H1 (cell line): ENCODE data around the gene DYSF. TPM values are rescaled to one million over a fixed set of nuclear protein-coding genes. Genes with fewer than 3 reads are reported as not detected.

Experiments used
- CTCF ChIA-PET: fragments of 300-600 bp; sonication (Branson Sonifier 250); formaldehyde crosslinking; loops from one replicate; lab custom pipeline; 2021; ENCODE audit not compliant: partially characterized antibody; lab: Charles Lee
- POLR2A ChIA-PET: fragments of 300-600 bp; sonication (Branson Sonifier 250); formaldehyde crosslinking; loops from one replicate; lab custom pipeline; 2021; ENCODE audit warnings: inconsistent platforms; ENCODE audit not compliant: partially characterized antibody; lab: Charles Lee
- DNase-seq, 2 experiments: peaks; one replicate each; pipeline versions ENCODE4 v3.0.0 to v3.0.0-alpha.2; 2010 to 2022; ENCODE audit warnings: low spot score in 2 of 2, low read depth in 1 of 2, mixed read lengths in 1 of 2
- FAIRE-seq: peaks from 2 replicates; lab custom pipeline; 2011; peaks lifted over from hg19 to GRCh38; lab: Jason Lieb, UNC
- H2AFZ ChIP-seq: 2 replicates; pipeline ENCODE4 v1.8.1; 2012; ENCODE audit warnings: low read length, inconsistent platforms
- H2AK5ac ChIP-seq: 2 replicates; pipeline ENCODE4 v1.6.1; 2013; ENCODE audit warnings: low read depth, low read length
- H2BK120ac ChIP-seq: replicated peaks from 2 replicates; pipeline ENCODE3; 2013; ENCODE audit warnings: low read depth, low read length, inconsistent platforms
- H2BK12ac ChIP-seq: 2 replicates; pipeline ENCODE4 v1.6.1; 2013; ENCODE audit warnings: low read depth, low read length
- H2BK15ac ChIP-seq: 2 replicates; pipeline ENCODE4 v1.6.1; 2013; ENCODE audit warnings: low read length
- H2BK20ac ChIP-seq: 2 replicates; pipeline ENCODE4 v1.6.1; 2013; ENCODE audit warnings: low read length
- H2BK5ac ChIP-seq: 2 replicates; pipeline ENCODE4 v1.6.1; 2013; ENCODE audit warnings: low read depth, low read length
- H3K14ac ChIP-seq: 2 replicates; pipeline ENCODE4 v1.6.1; 2013; ENCODE audit warnings: inconsistent platforms; ENCODE audit not compliant: insufficient read length
- H3K18ac ChIP-seq: 2 replicates; pipeline ENCODE4 v1.6.1; 2013; ENCODE audit warnings: low read length; ENCODE audit errors: extremely low read depth
- H3K23ac ChIP-seq: 2 replicates; pipeline ENCODE4 v1.6.1; 2013; ENCODE audit warnings: inconsistent platforms; ENCODE audit not compliant: insufficient read length
- H3K23me2 ChIP-seq: 2 replicates; pipeline ENCODE4 v1.6.1; 2013; ENCODE audit warnings: low read depth, low read length
- H3K27ac ChIP-seq: 2 replicates; pipeline ENCODE4 v1.6.1; 2011; ENCODE audit warnings: low read depth, low read length, inconsistent platforms
- H3K27me3 ChIP-seq, 4 experiments: replicated peaks in 1 of 4; 1 replicate in 1 of 4; 2 replicates in 3 of 4; pipeline versions ENCODE4 v1.6.1 to v1.8.1; 2011 to 2013; ENCODE audit warnings: low read length in 3 of 4, mild to moderate bottlenecking in 3 of 4, inconsistent platforms in 2 of 4, mixed read lengths in 2 of 4, moderate library complexity in 1 of 4; ENCODE audit not compliant: control insufficient read depth in 3 of 4, insufficient read depth in 3 of 4; ENCODE audit errors: extremely low read depth in 1 of 4
- H3K36me3 ChIP-seq, 4 experiments: 2 replicates each; pipeline versions ENCODE4 v1.6.1 to v1.8.1; 2011 to 2013; ENCODE audit warnings: mild to moderate bottlenecking in 4 of 4, low read length in 3 of 4, moderate library complexity in 2 of 4, control low read depth in 1 of 4, inconsistent platforms in 1 of 4; ENCODE audit not compliant: insufficient read depth in 4 of 4, control insufficient read depth in 2 of 4
- H3K4ac ChIP-seq: replicated peaks from 2 replicates; pipeline ENCODE3; 2013; ENCODE audit warnings: low read length, low read depth, mixed read lengths, inconsistent platforms; ENCODE audit not compliant: insufficient read length
- H3K4me1 ChIP-seq, 4 experiments: replicated peaks in 1 of 4; 1 replicate in 1 of 4; 2 replicates in 3 of 4; pipeline versions ENCODE4 v1.6.1 to v1.8.1; 2011 to 2013; ENCODE audit warnings: low read length in 3 of 4, inconsistent platforms in 2 of 4, mixed read lengths in 1 of 4; ENCODE audit not compliant: insufficient read depth in 4 of 4, control insufficient read depth in 3 of 4
- H3K4me2 ChIP-seq, 2 experiments: 2 replicates each; pipeline versions ENCODE4 v1.6.1 to v1.8.1; 2011 to 2013; ENCODE audit warnings: low read depth in 2 of 2, low read length in 2 of 2, control low read depth in 1 of 2, inconsistent platforms in 1 of 2, mild to moderate bottlenecking in 1 of 2; ENCODE audit not compliant: insufficient read depth in 1 of 2
- H3K4me3 ChIP-seq, 4 experiments: fragments of 200-600, 300-600 bp in 1 of 4; sonication (generic), shearing (Covaris generic), sonication (Bioruptor Twin) in 1 of 4; 2 replicates each; pipeline versions ENCODE4 v1.5.1 to v1.8.1; 2011 to 2016; ENCODE audit warnings: low read length in 4 of 4, low read depth in 3 of 4, control low read depth in 2 of 4, inconsistent platforms in 2 of 4, mild to moderate bottlenecking in 2 of 4, mixed read lengths in 1 of 4, moderate library complexity in 1 of 4; ENCODE audit not compliant: insufficient read depth in 2 of 4; ENCODE audit errors: extremely low read depth in 1 of 4
- H3K56ac ChIP-seq: replicated peaks from 2 replicates; pipeline ENCODE3; 2013; ENCODE audit warnings: low read depth, mild to moderate bottlenecking, mixed read lengths, low read length, inconsistent platforms; ENCODE audit not compliant: insufficient read length
- H3K79me1 ChIP-seq: 2 replicates; pipeline ENCODE4 v1.6.1; 2013; ENCODE audit warnings: low read depth, low read length, control low read depth
- H3K79me2 ChIP-seq, 2 experiments: 2 replicates each; pipeline versions ENCODE4 v1.6.1 to v1.8.1; 2012 to 2013; ENCODE audit warnings: low read length in 2 of 2, mild to moderate bottlenecking in 2 of 2, inconsistent platforms in 1 of 2; ENCODE audit not compliant: insufficient read depth in 2 of 2, control insufficient read depth in 1 of 2
- H3K9ac ChIP-seq, 4 experiments: replicated peaks in 1 of 4; 1 replicate in 1 of 4; 2 replicates in 3 of 4; pipeline versions ENCODE4 v1.6.1 to v1.8.1; 2011 to 2013; ENCODE audit warnings: low read depth in 3 of 4, low read length in 3 of 4, control low read depth in 2 of 4, mild to moderate bottlenecking in 2 of 4, moderate library complexity in 2 of 4, inconsistent platforms in 1 of 4; ENCODE audit errors: extremely low read depth in 1 of 4
- H3K9me3 ChIP-seq, 2 experiments: 2 replicates each; pipeline versions ENCODE4 v1.6.1 to v1.8.1; 2012 to 2013; ENCODE audit warnings: mild to moderate bottlenecking in 2 of 2, moderate library complexity in 2 of 2, control low read depth in 1 of 2, inconsistent platforms in 1 of 2, low read depth in 1 of 2, low read length in 1 of 2, mixed read lengths in 1 of 2; ENCODE audit not compliant: insufficient read depth in 2 of 2
- H4K20me1 ChIP-seq, 2 experiments: replicated peaks in 1 of 2; 2 replicates each; pipeline versions ENCODE3 to v1.8.1; 2011 to 2013; ENCODE audit warnings: inconsistent platforms in 2 of 2, low read length in 2 of 2, mild to moderate bottlenecking in 1 of 2; ENCODE audit not compliant: insufficient read depth in 2 of 2, control insufficient read depth in 1 of 2
- H4K5ac ChIP-seq: 2 replicates; pipeline ENCODE4 v1.6.1; 2013; ENCODE audit warnings: low read length, low read depth, mixed read lengths, inconsistent platforms; ENCODE audit not compliant: insufficient read length
- H4K8ac ChIP-seq: 2 replicates; pipeline ENCODE4 v1.8.0; 2013; ENCODE audit warnings: mild to moderate bottlenecking, moderate library complexity, low read length, inconsistent platforms; ENCODE audit not compliant: insufficient read depth; ENCODE audit errors: extremely low read depth
- H4K91ac ChIP-seq: replicated peaks from 2 replicates; pipeline ENCODE3; 2013; ENCODE audit warnings: low read length, mixed read lengths, inconsistent platforms; ENCODE audit not compliant: insufficient read length
- GTF2F1 ChIP-seq: IDR thresholded peaks from 2 replicates; pipeline ENCODE4 v1.6.1; 2012; ENCODE audit warnings: low read depth, low read length, improper control_type of control experiment, borderline replicate concordance
- POLR2A ChIP-seq, 2 experiments: IDR thresholded peaks; 1 replicate in 1 of 2; 2 replicates in 1 of 2; pipeline ENCODE4 v1.6.1; 2011; ENCODE audit warnings: low read depth in 2 of 2, low read length in 2 of 2, mild to moderate bottlenecking in 2 of 2; ENCODE audit errors: control extremely low read depth in 1 of 2
- YY1 ChIP-seq: IDR thresholded peaks from 2 replicates; pipeline ENCODE4 v1.6.1; 2011; ENCODE audit warnings: low read depth, mild to moderate bottlenecking, low read length
- WGBS, 2 experiments: shearing (Covaris generic) in 1 of 2; methylation state at CpG; one replicate each; pipeline versions ENCODE4 v1.1.6 to v1.1.7; 2013 to 2015; ENCODE audit warnings: low lambda C conversion rate in 2 of 2, mixed read lengths in 2 of 2, inconsistent platforms in 1 of 2, low coverage in 1 of 2, missing lambda C conversion rate in 1 of 2; ENCODE audit not compliant: insufficient replicate concordance in 2 of 2, insufficient coverage in 1 of 2, insufficient read length in 1 of 2; ENCODE audit errors: extremely low coverage in 1 of 2, missing lambda C conversion rate in 1 of 2; 5-methylcytosine and 5-hydroxymethylcytosine counted together
- polyA plus RNA-seq, 7 experiments: library from polyadenylated mRNA; depleted of rRNA in 3 of 7; stranded (reverse) in 5 of 7; unstranded in 2 of 7; fragments of >200 nt in 5 of 7; fragments of 200-250 nt in 2 of 7; gene quantifications; 1 replicate in 5 of 7; 2 replicates in 1 of 7; 4 replicates in 1 of 7; pipeline versions ENCODE4 v1.2.1 to v1.2.3, GENCODE V29; 2011 to 2013; ENCODE audit warnings: missing spikeins in 2 of 7, mixed read lengths in 2 of 7
- total RNA-seq: library from RNA; stranded (reverse); fragmentation: NEBNext Ultra II Directional; extraction: Animal tissue kit (Norgen Biotek cat#: 25700); gene quantifications from 2 replicates; pipeline ENCODE4 v1.2.1, GENCODE V29; 2021

The DYSF gene
- total and polyA plus RNA-seq, 2 of the 8 experiments (the other 6 are each of a cell fraction or from before 2014, with no cell fraction given), result 5.8 to 7.1 TPM

DNA sequence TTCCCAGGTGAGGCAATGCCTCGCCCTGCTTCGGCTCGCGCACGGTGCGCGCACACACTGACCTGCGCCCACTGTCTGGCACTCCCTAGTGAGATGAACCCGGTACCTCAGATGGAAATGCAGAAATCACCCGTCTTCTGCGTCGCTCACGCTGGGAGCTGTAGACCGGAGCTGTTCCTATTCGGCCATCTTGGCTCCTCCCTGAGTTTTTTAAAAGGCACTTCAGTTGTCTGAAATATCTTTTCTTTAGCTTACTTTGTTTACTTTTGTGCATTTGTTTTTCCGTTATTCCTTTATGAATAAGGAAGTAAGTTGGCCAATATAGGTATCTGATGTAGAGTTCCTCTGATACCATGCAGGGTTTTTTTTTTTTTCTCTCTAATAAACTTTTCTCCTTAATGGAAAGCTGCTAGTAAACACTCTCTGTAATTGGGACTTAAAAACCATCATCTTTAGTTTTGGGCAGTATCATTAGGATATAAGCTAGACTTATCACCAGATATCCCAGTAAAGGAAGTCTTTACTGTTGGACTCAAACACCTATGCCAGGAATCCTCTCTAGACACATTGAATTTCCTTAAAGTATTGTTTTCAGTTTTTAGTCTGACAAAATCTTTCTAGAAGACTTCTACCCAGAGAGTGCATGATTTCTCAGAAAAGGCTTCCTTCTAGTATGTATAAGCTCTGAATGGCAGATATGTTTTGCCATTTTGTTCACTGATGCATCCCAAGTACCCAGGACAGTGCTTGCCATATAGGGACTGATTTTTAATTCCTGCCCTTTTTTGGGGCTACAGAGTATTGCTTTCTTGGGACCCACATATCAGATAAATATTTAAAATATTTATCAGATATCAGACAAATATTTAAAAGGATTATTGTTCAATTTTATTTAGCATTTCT, 35.8 kb upstream of the DYSF start:
- peak overlapping the region; percentile 83 for H4K5ac ChIP-seq
- DNase-seq (no peak), FAIRE-seq (no peak)
- peaks cover 0 to 4% of the 10 kb centered on the region in 2 experiments; a peak in 2 of 4 replicates for H3K79me2 ChIP-seq
- H3K4ac ChIP-seq, result no peak overlapping the region
- peak overlapping the region; percentile 51; the same call in 1 of the 2 replicates for H3K27ac ChIP-seq
- no peak overlapping the region for H3K56ac ChIP-seq
- H3K9ac ChIP-seq, result peak overlapping the region; percentile 8 to 62 (median 31); a peak in 4 of 7 replicates
- no peak overlapping the region for H4K91ac ChIP-seq
- H3K4me3 ChIP-seq, result peak overlapping the region; percentile 29 to 68 (median 43); a peak in 6 of 8 replicates
- H3K14ac ChIP-seq, result no peak overlapping the region
- H3K27me3 ChIP-seq, result no peaks in the 10 kb centered on the region
- H3K23ac ChIP-seq, result no peak overlapping the region
- POLR2A ChIA-PET, result interaction anchor here (0.9 to 1.9 kb wide), 6 partner anchors 12 to 141 kb away, joined by 3 to 9 read pairs (median 4); partner anchors contain the start of gene DYSF
- H2BK5ac ChIP-seq, result no peak overlapping the region
- H2AK5ac ChIP-seq, result no peak overlapping the region
- TF ChIP-seq YY1, result 0 out of 2 replicates have a peak, but pooled peaks have one; percentile 3
- TF ChIP-seq POLR2A (IDR thresholded peaks at IDR 0.05; ENCODE audit: control extremely low read depth in 1 of 2, low read depth in 2 of 2, low read length in 2 of 2), result 0 out of 3 replicates have a peak, but pooled peaks of 1 of the 2 experiments have one; percentile 23
- TF ChIP-seq GTF2F1, result no peak
- H3K4me1 ChIP-seq, result peaks cover 0 to 3% (median 3%) of the 10 kb centered on the region in 4 experiments; a peak in 2 of 7 replicates
- CTCF ChIA-PET, result interaction anchor here (0.6 to 1.7 kb wide), 2 partner anchors 95 to 115 kb away, joined by 3 to 5 read pairs; no protein-coding TSS in a partner anchor
- H3K23me2 ChIP-seq, result no peaks in the 10 kb centered on the region
- no peaks in the 10 kb centered on the region for H3K9me3 ChIP-seq
- no peak overlapping the region for H2BK20ac ChIP-seq
- no peaks in the 10 kb centered on the region for H4K20me1 ChIP-seq
- 0 out of 2 replicates have a peak overlapping the region, but pooled peaks have one; percentile 2 for H3K18ac ChIP-seq
- H2BK12ac ChIP-seq, result no peak overlapping the region
- peaks cover 0 to 20% (median 2%) of the 10 kb centered on the region in 4 experiments; a peak in 5 of 8 replicates for H3K36me3 ChIP-seq
- peak overlapping the region; percentile 64 for H2BK120ac ChIP-seq
- H2BK15ac ChIP-seq, result no peak overlapping the region
- no peak overlapping the region for H4K8ac ChIP-seq
- H2AFZ ChIP-seq, result no peak overlapping the region
- WGBS, 2 experiments, result 9% methylated on average over 7 of the region's 16 CpGs; no CpG with 5 or more reads in 1 of the 2 experiments
- peak overlapping the region; percentile 23 to 49; a peak in 3 of 4 replicates for H3K4me2 ChIP-seq
- no peaks in the 10 kb centered on the region for H3K79me1 ChIP-seq
